ENCODE measurements around the gene VWA3B.

Gene VWA3B

GRCh38 chr2:98332989-98333388, 246.0 kb downstream of the VWA3B start (continued):
- TF ChIP-seq PATZ1 (CRISPR knock-in tag; IDR thresholded peaks at IDR 0.05; ENCODE audit: borderline replicate concordance), result no peak

GRCh38 chr2:98333922-98334321, 247.0 kb downstream of the VWA3B start:
- TF ChIP-seq PPARA (CRISPR knock-in tag; IDR thresholded peaks at IDR 0.05; ENCODE audit: borderline replicate concordance) (no peak), ZNF8 (CRISPR knock-in tag; IDR thresholded peaks at IDR 0.05) (no peak), CSDC2 (CRISPR knock-in tag; IDR thresholded peaks at IDR 0.05) (no peak), TCF4 (CRISPR knock-in tag; IDR thresholded peaks at IDR 0.05; ENCODE audit: borderline replicate concordance) (no peak), GLIS3 (CRISPR knock-in tag; IDR thresholded peaks at IDR 0.05) (no peak), BACH2 (CRISPR knock-in tag; IDR thresholded peaks at IDR 0.05; ENCODE audit: borderline replicate concordance) (no peak), ESRRG (CRISPR knock-in tag; IDR thresholded peaks at IDR 0.05) (no peak)
- ATAC-seq, result peak; percentile 24

DNA sequence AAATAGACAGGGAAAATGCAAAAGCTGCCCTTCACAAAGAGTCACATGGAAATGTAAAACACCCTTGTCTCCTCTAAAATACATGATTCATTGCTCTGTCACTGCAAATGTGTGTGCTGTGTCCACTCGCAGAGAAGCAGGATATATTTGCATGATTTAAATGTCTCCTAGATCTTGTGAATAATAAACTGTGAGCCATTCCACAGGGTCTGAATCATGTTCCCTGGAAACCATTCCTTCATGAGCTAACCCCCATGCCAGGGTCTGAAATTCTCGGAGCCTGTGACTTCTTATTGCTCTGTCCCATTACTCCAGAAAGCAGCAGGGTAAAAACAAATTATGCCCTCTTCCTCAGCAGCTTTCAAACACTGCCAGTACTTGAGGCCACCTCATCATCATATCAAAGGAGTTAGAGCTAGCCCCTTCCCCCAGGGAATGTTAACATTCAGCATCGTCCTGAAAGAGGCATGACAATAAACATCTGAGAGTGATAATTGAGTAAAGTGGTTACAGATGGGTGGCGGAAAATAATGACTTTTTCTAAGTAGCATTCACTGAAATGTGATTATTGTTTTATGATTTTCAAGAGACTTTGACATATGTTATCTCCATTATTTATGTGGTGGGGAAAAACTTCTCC, 247.6 kb downstream of the VWA3B start:
- ATAC-seq, result peak; percentile 98

DNA sequence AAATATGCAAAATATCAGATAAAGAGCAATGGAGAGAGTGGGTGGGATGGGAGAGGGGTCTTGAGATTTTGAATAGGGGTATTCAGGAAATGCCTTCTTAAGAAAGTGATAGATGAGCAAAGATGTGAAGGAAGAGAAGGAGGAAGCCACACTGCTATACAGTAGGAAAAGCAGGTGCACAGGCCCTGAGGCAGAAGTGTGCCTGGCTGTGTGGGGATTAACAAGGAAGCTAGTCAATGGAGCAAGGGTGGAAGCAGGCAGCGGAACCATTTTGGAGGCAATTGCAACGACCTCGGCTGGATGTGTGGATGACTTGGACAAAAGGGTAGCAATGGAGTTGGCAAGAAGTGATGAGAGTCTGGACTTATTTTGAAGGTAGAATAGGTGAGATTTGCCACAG, 248.3 kb downstream of the VWA3B start:
- ATAC-seq, result no peak
- TF ChIP-seq ZC3H10 (CRISPR knock-in tag; IDR thresholded peaks at IDR 0.05) (no peak), POU6F1 (CRISPR knock-in tag; IDR thresholded peaks at IDR 0.05; ENCODE audit: borderline replicate concordance, low read depth) (no peak), ZNF565 (CRISPR knock-in tag; conservative IDR thresholded peaks at IDR 0.05; ENCODE audit: low read depth) (no peak), ISL1 (CRISPR knock-in tag; IDR thresholded peaks at IDR 0.05) (no peak), ZFP3 (CRISPR knock-in tag; IDR thresholded peaks at IDR 0.05) (no peak), TCF4 (CRISPR knock-in tag; IDR thresholded peaks at IDR 0.05; ENCODE audit: borderline replicate concordance) (no peak), ZNF70 (CRISPR knock-in tag; IDR thresholded peaks at IDR 0.05) (no peak), TOX (CRISPR knock-in tag; IDR thresholded peaks at IDR 0.05; ENCODE audit: borderline replicate concordance) (no peak), CREB5 (CRISPR knock-in tag; IDR thresholded peaks at IDR 0.05; ENCODE audit: low read depth) (no peak)
- TF ChIP-seq, protein P1, sequence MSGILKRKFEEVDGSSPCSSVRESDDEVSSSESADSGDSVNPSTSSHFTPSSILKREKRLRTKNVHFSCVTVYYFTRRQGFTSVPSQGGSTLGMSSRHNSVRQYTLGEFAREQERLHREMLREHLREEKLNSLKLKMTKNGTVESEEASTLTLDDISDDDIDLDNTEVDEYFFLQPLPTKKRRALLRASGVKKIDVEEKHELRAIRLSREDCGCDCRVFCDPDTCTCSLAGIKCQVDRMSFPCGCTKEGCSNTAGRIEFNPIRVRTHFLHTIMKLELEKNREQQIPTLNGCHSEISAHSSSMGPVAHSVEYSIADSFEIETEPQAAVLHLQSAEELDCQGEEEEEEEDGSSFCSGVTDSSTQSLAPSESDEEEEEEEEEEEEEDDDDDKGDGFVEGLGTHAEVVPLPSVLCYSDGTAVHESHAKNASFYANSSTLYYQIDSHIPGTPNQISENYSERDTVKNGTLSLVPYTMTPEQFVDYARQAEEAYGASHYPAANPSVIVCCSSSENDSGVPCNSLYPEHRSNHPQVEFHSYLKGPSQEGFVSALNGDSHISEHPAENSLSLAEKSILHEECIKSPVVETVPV (CRISPR knock-in tag; IDR thresholded peaks at IDR 0.05), result no peak

More for the DNA sequence above, 247.6 kb downstream of the VWA3B start:
- TF ChIP-seq OSR1 (CRISPR knock-in tag; IDR thresholded peaks at IDR 0.05), result no peak
- TF ChIP-seq ZC3H10 (CRISPR knock-in tag; IDR thresholded peaks at IDR 0.05), result no peak
- no peak for TF ChIP-seq ISL1 (CRISPR knock-in tag; IDR thresholded peaks at IDR 0.05)
- TF ChIP-seq ZFP30 (CRISPR knock-in tag; IDR thresholded peaks at IDR 0.05), result no peak
- no peak for TF ChIP-seq ZNF70 (CRISPR knock-in tag; IDR thresholded peaks at IDR 0.05)
- TF ChIP-seq TCF4 (CRISPR knock-in tag; IDR thresholded peaks at IDR 0.05; ENCODE audit: borderline replicate concordance), result no peak; the same call in 1 of the 2 replicates
- TF ChIP-seq TOX (CRISPR knock-in tag; IDR thresholded peaks at IDR 0.05; ENCODE audit: borderline replicate concordance), result no peak
- no peak for TF ChIP-seq ZNF565 (CRISPR knock-in tag; conservative IDR thresholded peaks at IDR 0.05; ENCODE audit: low read depth)
- TF ChIP-seq RARB (CRISPR knock-in tag; IDR thresholded peaks at IDR 0.05), result no peak
- TF ChIP-seq CREB5 (CRISPR knock-in tag; IDR thresholded peaks at IDR 0.05; ENCODE audit: low read depth), result no peak
- TF ChIP-seq, protein P2, sequence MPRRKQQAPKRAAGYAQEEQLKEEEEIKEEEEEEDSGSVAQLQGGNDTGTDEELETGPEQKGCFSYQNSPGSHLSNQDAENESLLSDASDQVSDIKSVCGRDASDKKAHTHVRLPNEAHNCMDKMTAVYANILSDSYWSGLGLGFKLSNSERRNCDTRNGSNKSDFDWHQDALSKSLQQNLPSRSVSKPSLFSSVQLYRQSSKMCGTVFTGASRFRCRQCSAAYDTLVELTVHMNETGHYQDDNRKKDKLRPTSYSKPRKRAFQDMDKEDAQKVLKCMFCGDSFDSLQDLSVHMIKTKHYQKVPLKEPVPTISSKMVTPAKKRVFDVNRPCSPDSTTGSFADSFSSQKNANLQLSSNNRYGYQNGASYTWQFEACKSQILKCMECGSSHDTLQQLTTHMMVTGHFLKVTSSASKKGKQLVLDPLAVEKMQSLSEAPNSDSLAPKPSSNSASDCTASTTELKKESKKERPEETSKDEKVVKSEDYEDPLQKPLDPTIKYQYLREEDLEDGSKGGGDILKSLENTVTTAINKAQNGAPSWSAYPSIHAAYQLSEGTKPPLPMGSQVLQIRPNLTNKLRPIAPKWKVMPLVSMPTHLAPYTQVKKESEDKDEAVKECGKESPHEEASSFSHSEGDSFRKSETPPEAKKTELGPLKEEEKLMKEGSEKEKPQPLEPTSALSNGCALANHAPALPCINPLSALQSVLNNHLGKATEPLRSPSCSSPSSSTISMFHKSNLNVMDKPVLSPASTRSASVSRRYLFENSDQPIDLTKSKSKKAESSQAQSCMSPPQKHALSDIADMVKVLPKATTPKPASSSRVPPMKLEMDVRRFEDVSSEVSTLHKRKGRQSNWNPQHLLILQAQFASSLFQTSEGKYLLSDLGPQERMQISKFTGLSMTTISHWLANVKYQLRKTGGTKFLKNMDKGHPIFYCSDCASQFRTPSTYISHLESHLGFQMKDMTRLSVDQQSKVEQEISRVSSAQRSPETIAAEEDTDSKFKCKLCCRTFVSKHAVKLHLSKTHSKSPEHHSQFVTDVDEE (CRISPR knock-in tag; IDR thresholded peaks at IDR 0.05), result no peak
- TF ChIP-seq, protein P1 (CRISPR knock-in tag; IDR thresholded peaks at IDR 0.05), result no peak

Measured in SK-N-SH treated with all-trans-retinoic acid at 6 μM for 48 hours (cell line).